CD14-positive monocyte (primary cell): ENCODE measurements around the gene ESM1. TPM values are rescaled to one million over a fixed set of nuclear protein-coding genes. Genes with fewer than 3 reads are reported as not detected.

Source experiments
- DNase-seq, 3 donors: peaks; one replicate each; pipeline ENCODE4 v3.0.0-alpha.2; 2011 to 2022
- H2AFZ ChIP-seq: 2 replicates; pipeline ENCODE4 v1.6.0; 2012; ENCODE audit warnings: mild to moderate bottlenecking, low read depth, low read length, inconsistent platforms; ENCODE audit not compliant: insufficient read depth, poor library complexity, severe bottlenecking
- H3K27ac ChIP-seq, 2 donors: 1 replicate in 1 of 2; 2 replicates in 1 of 2; pipeline ENCODE4 v1.5.1; 2012 to 2013; ENCODE audit warnings: low read length in 2 of 2, control low read depth in 1 of 2, inconsistent platforms in 1 of 2, low read depth in 1 of 2, mild to moderate bottlenecking in 1 of 2
- H3K27me3 ChIP-seq, 2 donors: one replicate each; pipeline versions ENCODE4 v1.6.0 to v1.6.1; 2011 to 2013; ENCODE audit warnings: low read length in 2 of 2; ENCODE audit not compliant: control insufficient read depth in 2 of 2, insufficient read depth in 2 of 2
- H3K36me3 ChIP-seq, 2 donors: replicated peaks in 1 of 2; 1 replicate in 1 of 2; 2 replicates in 1 of 2; pipeline versions ENCODE4 v1.5.1 to v1.6.1; 2012 to 2013; ENCODE audit warnings: low read length in 2 of 2, control low read depth in 1 of 2, inconsistent platforms in 1 of 2, mild to moderate bottlenecking in 1 of 2; ENCODE audit not compliant: insufficient read depth in 2 of 2, control insufficient read depth in 1 of 2
- H3K4me1 ChIP-seq, 2 donors: 1 replicate in 1 of 2; 2 replicates in 1 of 2; pipeline versions ENCODE4 v1.5.1 to v1.6.1; 2012 to 2013; ENCODE audit warnings: low read length in 2 of 2, control low read depth in 1 of 2, inconsistent platforms in 1 of 2, mild to moderate bottlenecking in 1 of 2, moderate library complexity in 1 of 2; ENCODE audit not compliant: insufficient read depth in 2 of 2, control insufficient read depth in 1 of 2
- H3K4me2 ChIP-seq: replicated peaks from 2 replicates; pipeline ENCODE3; 2012; ENCODE audit warnings: low read length, moderate library complexity, mild to moderate bottlenecking; ENCODE audit not compliant: poor library complexity, severe bottlenecking; ENCODE audit errors: extremely low read depth
- H3K4me3 ChIP-seq, 3 experiments: fragments of 200-600 bp in 1 of 3; sonication (generic) in 1 of 3; replicated peaks in 1 of 3; 1 replicate in 2 of 3; 2 replicates in 1 of 3; pipeline ENCODE4 v1.5.1; 2011 to 2013; ENCODE audit warnings: low read length in 3 of 3, mild to moderate bottlenecking in 3 of 3, control low read depth in 2 of 3, low read depth in 2 of 3, inconsistent platforms in 1 of 3, moderate library complexity in 1 of 3
- H3K79me2 ChIP-seq: 2 replicates; pipeline ENCODE4 v1.6.0; 2012; ENCODE audit warnings: mild to moderate bottlenecking, control low read depth, inconsistent platforms, low read length, moderate library complexity; ENCODE audit not compliant: insufficient read depth
- H3K9ac ChIP-seq: 2 replicates; pipeline ENCODE4 v1.6.0; 2017; ENCODE audit warnings: low read length, mild to moderate bottlenecking; ENCODE audit not compliant: insufficient read depth, poor library complexity, severe bottlenecking
- H3K9me3 ChIP-seq, 2 donors: replicated peaks in 1 of 2; 1 replicate in 1 of 2; 2 replicates in 1 of 2; pipeline versions ENCODE4 v1.5.1 to v1.6.1; 2012 to 2013; ENCODE audit warnings: low read length in 2 of 2, control low read depth in 1 of 2; ENCODE audit not compliant: control insufficient read depth in 1 of 2, insufficient read depth in 1 of 2
- H4K20me1 ChIP-seq: 2 replicates; pipeline ENCODE4 v1.6.0; 2012; ENCODE audit warnings: mild to moderate bottlenecking, low read length, control low read depth, moderate library complexity; ENCODE audit not compliant: insufficient read depth
- H3K27ac Mint-ChIP-seq, 7 donors: one replicate each; pipeline ENCODE4 v1.8.0; 2020; ENCODE audit warnings: mild to moderate bottlenecking in 7 of 7, mixed read lengths in 7 of 7, moderate library complexity in 6 of 7, inconsistent platforms in 2 of 7
- H3K27me3 Mint-ChIP-seq, 3 donors: one replicate each; pipeline ENCODE4 v1.8.0; 2021 to 2022; ENCODE audit warnings: low read depth in 3 of 3, mild to moderate bottlenecking in 3 of 3, mixed read lengths in 3 of 3, moderate library complexity in 3 of 3, inconsistent platforms in 1 of 3
- H3K36me3 Mint-ChIP-seq, 2 donors: one replicate each; pipeline ENCODE4 v1.8.0; 2020; ENCODE audit warnings: mixed read lengths in 2 of 2, inconsistent platforms in 1 of 2, mild to moderate bottlenecking in 1 of 2
- H3K4me1 Mint-ChIP-seq: one replicate; pipeline ENCODE4 v1.8.0; 2020; ENCODE audit warnings: mild to moderate bottlenecking, mixed read lengths
- H3K4me3 Mint-ChIP-seq, 2 donors: one replicate each; pipeline ENCODE4 v1.8.0; 2020; ENCODE audit warnings: mild to moderate bottlenecking in 2 of 2, mixed read lengths in 2 of 2, moderate library complexity in 1 of 2
- H3K9me3 Mint-ChIP-seq, 7 donors: one replicate each; pipeline ENCODE4 v1.8.0; 2020 to 2022; ENCODE audit warnings: mixed read lengths in 7 of 7, mild to moderate bottlenecking in 6 of 7, moderate library complexity in 6 of 7, inconsistent platforms in 2 of 7
- WGBS: methylation state at CpG from one replicate; pipeline ENCODE4 v1.1.5; 2013; ENCODE audit warnings: missing lambda C conversion rate; ENCODE audit not compliant: insufficient coverage; 5-methylcytosine and 5-hydroxymethylcytosine counted together
- intact Hi-C, 2 donors: fragments of 100-400 bp; cut with micrococcal nuclease; formaldehyde crosslinking; loops; one replicate each; pipeline versions ENCODE4 v1.15.0 to v1.15.1; 2023
- polyA plus RNA-seq, 3 donors: library from polyadenylated mRNA; depleted of rRNA in 1 of 3; unstranded in 2 of 3; stranded (reverse) in 1 of 3; fragments of 300-500 nt in 2 of 3; fragments of >200 nt in 1 of 3; fragmentation: Illumina TruSeq in 2 of 3; gene quantifications; 1 replicate in 2 of 3; 2 replicates in 1 of 3; pipeline ENCODE4 v1.2.3, GENCODE V29; 2012 to 2021
- TF ChIP-seq, protein P1 (sequence below): fragments of 200-600 bp; IDR thresholded peaks from one replicate; pipeline ENCODE4 v1.8.0; 2022; ENCODE audit warnings: antibody characterized with exemption, mild to moderate bottlenecking

Gene ESM1
- polyA plus RNA-seq, 3 donors, result not detected

DNA sequence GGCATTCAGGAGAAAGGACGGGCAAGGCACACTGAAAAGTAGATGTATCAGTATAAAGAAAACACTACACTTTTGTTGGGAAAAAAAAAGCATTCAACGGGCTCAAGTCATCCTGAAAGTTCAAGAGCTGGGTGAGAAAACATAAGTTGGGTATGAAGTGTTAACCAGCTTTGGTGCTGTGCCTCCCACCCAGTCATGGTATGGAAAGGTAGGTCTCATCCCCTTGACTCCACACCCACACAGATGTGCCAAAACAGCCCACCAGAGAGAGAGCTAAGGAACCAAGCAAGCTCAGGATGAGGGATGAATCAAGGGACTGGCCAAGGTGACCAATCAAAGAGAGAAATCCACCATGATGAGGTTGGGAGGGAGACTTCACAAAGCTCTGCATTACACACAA lies 54.7 kb downstream of the ESM1 start:
- no peaks in the 10 kb centered on the region for H3K36me3 ChIP-seq
- DNase-seq, result no peak
- Mint-ChIP-seq H3K27me3 (peaks cover 3 to 11% (median 3%) of the 10 kb centered on the region in 3 donors), H3K4me3 (no peak overlapping the region), H3K36me3 (no peaks in the 10 kb centered on the region), H3K9me3 (peaks cover 0 to 3% (median 0%) of the 10 kb centered on the region in 7 donors), H3K4me1 (no peaks in the 10 kb centered on the region), H3K27ac (no peak overlapping the region)
- H3K79me2 ChIP-seq, result no peaks in the 10 kb centered on the region
- no peaks in the 10 kb centered on the region for H4K20me1 ChIP-seq
- WGBS, result no CpG with 5 or more reads among the region's 2 CpGs
- H3K9me3 ChIP-seq, result no peaks in the 10 kb centered on the region
- no peak overlapping the region for H3K9ac ChIP-seq
- no peaks in the 10 kb centered on the region for H3K4me1 ChIP-seq
- no peak overlapping the region for H3K4me3 ChIP-seq
- H3K4me2 ChIP-seq, result no peak overlapping the region
- H3K27me3 ChIP-seq, result peaks cover 2% of the 10 kb centered on the region in 2 donors
- TF ChIP-seq, protein P1, sequence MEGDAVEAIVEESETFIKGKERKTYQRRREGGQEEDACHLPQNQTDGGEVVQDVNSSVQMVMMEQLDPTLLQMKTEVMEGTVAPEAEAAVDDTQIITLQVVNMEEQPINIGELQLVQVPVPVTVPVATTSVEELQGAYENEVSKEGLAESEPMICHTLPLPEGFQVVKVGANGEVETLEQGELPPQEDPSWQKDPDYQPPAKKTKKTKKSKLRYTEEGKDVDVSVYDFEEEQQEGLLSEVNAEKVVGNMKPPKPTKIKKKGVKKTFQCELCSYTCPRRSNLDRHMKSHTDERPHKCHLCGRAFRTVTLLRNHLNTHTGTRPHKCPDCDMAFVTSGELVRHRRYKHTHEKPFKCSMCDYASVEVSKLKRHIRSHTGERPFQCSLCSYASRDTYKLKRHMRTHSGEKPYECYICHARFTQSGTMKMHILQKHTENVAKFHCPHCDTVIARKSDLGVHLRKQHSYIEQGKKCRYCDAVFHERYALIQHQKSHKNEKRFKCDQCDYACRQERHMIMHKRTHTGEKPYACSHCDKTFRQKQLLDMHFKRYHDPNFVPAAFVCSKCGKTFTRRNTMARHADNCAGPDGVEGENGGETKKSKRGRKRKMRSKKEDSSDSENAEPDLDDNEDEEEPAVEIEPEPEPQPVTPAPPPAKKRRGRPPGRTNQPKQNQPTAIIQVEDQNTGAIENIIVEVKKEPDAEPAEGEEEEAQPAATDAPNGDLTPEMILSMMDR, result no peak
- no peak overlapping the region for H2AFZ ChIP-seq
- no peak overlapping the region for H3K27ac ChIP-seq
- intact Hi-C loops, result no loop called here

Other genes starting within 250 kb of the ESM1 start
- under 1 TPM; 0.04 to 0.79 (median 0.38) TPM for gene GZMK, start 38.7 kb upstream of the ESM1 start, polyA plus RNA-seq
- 1 to 10 TPM in 2 of 3 donors, not detected in 1; 2.3 to 2.6 TPM for gene GZMA, start 117.1 kb upstream of the ESM1 start, polyA plus RNA-seq
- gene GPX8, start 174.6 kb upstream of the ESM1 start, polyA plus RNA-seq, result not detected
- not detected for gene CDC20B, start 187.6 kb upstream of the ESM1 start, polyA plus RNA-seq
- not detected for gene MCIDAS, start 241.7 kb upstream of the ESM1 start, polyA plus RNA-seq
- under 1 TPM in 1 of 3 donors, not detected in 2; 0.05 TPM for gene CCNO, start 248.0 kb upstream of the ESM1 start, polyA plus RNA-seq